Measurements from ENCODE around the gene CD37. TPM values are rescaled to one million over a fixed set of nuclear protein-coding genes. Genes with fewer than 3 reads are reported as not detected.

Gene CD37
- total and polyA plus RNA-seq, 2 donors (not counting 1 experiment from before 2014, with no cell fraction given): not detected

- H3K9ac ChIP-seq (ENCODE audit: insufficient read depth, low read length): no peak overlapping the region
- H3K4me1 ChIP-seq (ENCODE audit: control insufficient read depth, extremely low read depth, insufficient read depth, low read length): no peaks in the 10 kb centered on the region
- H3K27me3 ChIP-seq (ENCODE audit: control insufficient read depth, insufficient read depth, low read length): peaks cover under 1% of the 10 kb centered on the region
- no peak overlapping the region for H3K4me2 ChIP-seq (ENCODE audit: extremely low read depth, insufficient read depth, low read length)
- H3K4me3 ChIP-seq (replicated peaks in 1 of 4; ENCODE audit: control extremely low read depth in 1 of 4, insufficient read depth in 1 of 4, low read depth in 3 of 4, low read length in 4 of 4): no peak overlapping the region
- no peak overlapping the region for H2AFZ ChIP-seq (ENCODE audit: low read length)
- H3K27ac ChIP-seq (ENCODE audit: insufficient read depth, low read length): no peak overlapping the region
- no peak for TF ChIP-seq EZH2 (IDR thresholded peaks at IDR 0.05; ENCODE audit: low read length, missing control alignments)
- TF ChIP-seq, protein P1, sequence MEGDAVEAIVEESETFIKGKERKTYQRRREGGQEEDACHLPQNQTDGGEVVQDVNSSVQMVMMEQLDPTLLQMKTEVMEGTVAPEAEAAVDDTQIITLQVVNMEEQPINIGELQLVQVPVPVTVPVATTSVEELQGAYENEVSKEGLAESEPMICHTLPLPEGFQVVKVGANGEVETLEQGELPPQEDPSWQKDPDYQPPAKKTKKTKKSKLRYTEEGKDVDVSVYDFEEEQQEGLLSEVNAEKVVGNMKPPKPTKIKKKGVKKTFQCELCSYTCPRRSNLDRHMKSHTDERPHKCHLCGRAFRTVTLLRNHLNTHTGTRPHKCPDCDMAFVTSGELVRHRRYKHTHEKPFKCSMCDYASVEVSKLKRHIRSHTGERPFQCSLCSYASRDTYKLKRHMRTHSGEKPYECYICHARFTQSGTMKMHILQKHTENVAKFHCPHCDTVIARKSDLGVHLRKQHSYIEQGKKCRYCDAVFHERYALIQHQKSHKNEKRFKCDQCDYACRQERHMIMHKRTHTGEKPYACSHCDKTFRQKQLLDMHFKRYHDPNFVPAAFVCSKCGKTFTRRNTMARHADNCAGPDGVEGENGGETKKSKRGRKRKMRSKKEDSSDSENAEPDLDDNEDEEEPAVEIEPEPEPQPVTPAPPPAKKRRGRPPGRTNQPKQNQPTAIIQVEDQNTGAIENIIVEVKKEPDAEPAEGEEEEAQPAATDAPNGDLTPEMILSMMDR (conservative IDR thresholded peaks at IDR 0.05 in 1 of 2, IDR thresholded peaks at IDR 0.05 in 1 of 2; ENCODE audit: low read depth in 1 of 2, low read length in 2 of 2): no peak
- no peaks in the 10 kb centered on the region for H4K20me1 ChIP-seq (ENCODE audit: control insufficient read depth, extremely low read depth, insufficient read depth, low read length)
- no peaks in the 10 kb centered on the region for H3K9me3 ChIP-seq (ENCODE audit: control insufficient read depth, insufficient read depth, low read depth, low read length)
- H3K36me3 ChIP-seq (ENCODE audit: control insufficient read depth, insufficient read depth, low read length): no peaks in the 10 kb centered on the region
- no peak for DNase-seq (ENCODE audit: low read depth in 2 of 2)
- H3K79me2 ChIP-seq (ENCODE audit: control insufficient read depth, insufficient read depth, low read length): no peaks in the 10 kb centered on the region
Measured at GRCh38 chr19:49290517-49290916, 44.7 kb upstream of the CD37 start.

DNA sequence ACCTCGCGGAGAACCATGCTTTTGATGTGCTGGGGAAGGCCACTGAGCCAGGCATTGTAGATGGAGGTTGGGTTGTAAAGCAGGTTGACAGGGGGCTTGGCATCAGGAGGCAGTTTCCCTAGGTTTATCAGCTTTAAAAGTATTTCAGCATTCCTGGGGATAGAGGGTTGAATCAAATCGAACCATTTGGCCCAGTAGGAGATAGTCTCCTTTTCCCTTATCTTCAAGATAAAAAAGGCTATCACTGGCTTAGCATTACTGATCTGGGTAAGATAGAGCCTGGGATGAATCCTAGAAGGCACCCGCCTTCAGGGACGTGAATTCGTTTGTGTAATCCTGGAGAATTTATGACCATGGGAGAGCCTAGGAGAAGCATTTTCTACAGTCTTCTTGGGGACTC is 40.8 kb upstream of the CD37 start:
- no peaks in the 10 kb centered on the region for H3K36me3 ChIP-seq (ENCODE audit: control insufficient read depth, insufficient read depth, low read length)
- H3K4me3 ChIP-seq (replicated peaks in 1 of 4; ENCODE audit: control extremely low read depth in 1 of 4, insufficient read depth in 1 of 4, low read depth in 3 of 4, low read length in 4 of 4): no peak overlapping the region
- TF ChIP-seq, protein P1 (conservative IDR thresholded peaks at IDR 0.05 in 1 of 2, IDR thresholded peaks at IDR 0.05 in 1 of 2; ENCODE audit: low read depth in 1 of 2, low read length in 2 of 2): no peak
- TF ChIP-seq EZH2 (IDR thresholded peaks at IDR 0.05; ENCODE audit: low read length, missing control alignments): no peak
- H3K27me3 ChIP-seq (ENCODE audit: control insufficient read depth, insufficient read depth, low read length): peaks cover 3% of the 10 kb centered on the region
- H3K27ac ChIP-seq (ENCODE audit: insufficient read depth, low read length): no peak overlapping the region
- no peak overlapping the region for H3K9ac ChIP-seq (ENCODE audit: insufficient read depth, low read length)
- no peak overlapping the region for H3K4me2 ChIP-seq (ENCODE audit: extremely low read depth, insufficient read depth, low read length)
- no peaks in the 10 kb centered on the region for H3K79me2 ChIP-seq (ENCODE audit: control insufficient read depth, insufficient read depth, low read length)
- H3K9me3 ChIP-seq (ENCODE audit: control insufficient read depth, insufficient read depth, low read depth, low read length): no peaks in the 10 kb centered on the region
- DNase-seq (ENCODE audit: low read depth in 2 of 2): no peak
- H3K4me1 ChIP-seq (ENCODE audit: control insufficient read depth, extremely low read depth, insufficient read depth, low read length): no peaks in the 10 kb centered on the region
- no peak overlapping the region for H2AFZ ChIP-seq (ENCODE audit: low read length)
- no peaks in the 10 kb centered on the region for H4K20me1 ChIP-seq (ENCODE audit: control insufficient read depth, extremely low read depth, insufficient read depth, low read length)

GRCh38 chr19:49295208-49295880 is 39.9 kb upstream of the CD37 start:
- no peak for DNase-seq (ENCODE audit: low read depth in 2 of 2)
- Histone ChIP-seq H3K4me2 (ENCODE audit: extremely low read depth, insufficient read depth, low read length) (no peak overlapping the region), H3K4me1 (ENCODE audit: control insufficient read depth, extremely low read depth, insufficient read depth, low read length) (no peaks in the 10 kb centered on the region), H3K9me3 (ENCODE audit: control insufficient read depth, insufficient read depth, low read depth, low read length) (no peaks in the 10 kb centered on the region), H3K27me3 (ENCODE audit: control insufficient read depth, insufficient read depth, low read length) (peaks cover 3% of the 10 kb centered on the region), H3K27ac (ENCODE audit: insufficient read depth, low read length) (no peak overlapping the region), H2AFZ (ENCODE audit: low read length) (no peak overlapping the region), H3K9ac (ENCODE audit: insufficient read depth, low read length) (no peak overlapping the region), H3K4me3 (replicated peaks in 1 of 4; ENCODE audit: control extremely low read depth in 1 of 4, insufficient read depth in 1 of 4, low read depth in 3 of 4, low read length in 4 of 4) (no peak overlapping the region), H4K20me1 (ENCODE audit: control insufficient read depth, extremely low read depth, insufficient read depth, low read length) (no peaks in the 10 kb centered on the region), H3K36me3 (ENCODE audit: control insufficient read depth, insufficient read depth, low read length) (no peaks in the 10 kb centered on the region), H3K79me2 (ENCODE audit: control insufficient read depth, insufficient read depth, low read length) (no peaks in the 10 kb centered on the region)
- TF ChIP-seq, protein P1 (conservative IDR thresholded peaks at IDR 0.05 in 1 of 2, IDR thresholded peaks at IDR 0.05 in 1 of 2; ENCODE audit: low read depth in 1 of 2, low read length in 2 of 2): no peak
- no peak for TF ChIP-seq EZH2 (IDR thresholded peaks at IDR 0.05; ENCODE audit: low read length, missing control alignments)
